ENCODE measurements around the gene RELN. TPM values are rescaled to one million over a fixed set of nuclear protein-coding genes. Genes with fewer than 3 reads are reported as not detected.

Gene RELN
- total and polyA plus RNA-seq, 2 donors (not counting 1 experiment from before 2014, with no cell fraction given) = not detected

DNA sequence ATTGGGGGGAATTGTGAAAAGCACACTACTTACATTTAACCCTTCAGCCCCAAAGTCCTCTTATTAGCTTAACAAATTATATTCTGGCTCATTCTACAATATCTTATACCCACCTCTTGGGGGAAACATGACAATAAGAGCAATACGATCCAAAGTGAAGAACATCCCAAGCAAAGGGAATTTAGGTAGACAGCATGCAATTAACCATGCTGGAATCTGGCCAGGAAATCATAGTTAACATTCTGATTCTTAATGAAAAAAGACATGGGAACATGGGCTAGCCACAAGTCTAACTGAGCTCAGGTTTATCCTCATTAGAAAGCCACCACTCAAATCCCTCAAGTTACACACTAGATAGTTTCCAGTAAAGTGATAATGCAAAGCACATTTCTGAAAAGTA, 301.5 kb downstream of the RELN start:
- H3K4me3 ChIP-seq (ENCODE audit: control extremely low read depth in 1 of 5, extremely low read depth in 1 of 5, insufficient read depth in 1 of 5, low read depth in 2 of 5, low read length in 4 of 5) = no peak overlapping the region
- DNase-seq = no peak
- no peak for ATAC-seq (ENCODE audit: low read depth)
- no peaks in the 10 kb centered on the region for H3K36me3 ChIP-seq (replicated peaks in 1 of 2; ENCODE audit: control extremely low read depth in 1 of 2, control insufficient read depth in 1 of 2, extremely low read depth in 1 of 2, insufficient read depth in 2 of 2, low read length in 1 of 2)
- no peaks in the 10 kb centered on the region for H3K27me3 ChIP-seq (replicated peaks in 1 of 4; ENCODE audit: control extremely low read depth in 1 of 4, control insufficient read depth in 3 of 4, insufficient read depth in 4 of 4, low read length in 3 of 4)
- Mint-ChIP-seq H3K4me1 (no peaks in the 10 kb centered on the region), H3K27me3 (peaks cover 8% of the 10 kb centered on the region), H3K4me3 (no peak overlapping the region), H3K9me3 (ENCODE audit: insufficient read depth) (no peaks in the 10 kb centered on the region), H3K27ac (no peak overlapping the region)
- H3K9ac ChIP-seq (ENCODE audit: low read length) = no peak overlapping the region
- intact Hi-C loops (cut with micrococcal nuclease) = no loop called here
- no peaks in the 10 kb centered on the region for H3K4me1 ChIP-seq (ENCODE audit: control insufficient read depth in 2 of 2, insufficient read depth in 2 of 2, low read length in 2 of 2)
- no peaks in the 10 kb centered on the region for H3K9me3 ChIP-seq (ENCODE audit: control extremely low read depth in 1 of 3, control insufficient read depth in 2 of 3, insufficient read depth in 1 of 3, low read length in 2 of 3)
- no peaks in the 10 kb centered on the region for H3K79me2 ChIP-seq (ENCODE audit: control insufficient read depth, insufficient read depth, low read length)
- no peak overlapping the region for H3K4me2 ChIP-seq (replicated peaks; ENCODE audit: low read depth, low read length, poor library complexity, severe bottlenecking)
- ChIA-PET CTCF (no interaction called here), POLR2A (no interaction called here)
- no CpG with 5 or more reads among the region's 1 CpG for WGBS (ENCODE audit: insufficient coverage)
- no peaks in the 10 kb centered on the region for H4K20me1 ChIP-seq (ENCODE audit: control insufficient read depth, insufficient read depth, low read length, poor library complexity, severe bottlenecking)
- TF ChIP-seq CTCF (IDR thresholded peaks at IDR 0.05) = no peak
- TF ChIP-seq EZH2 (IDR thresholded peaks at IDR 0.05; ENCODE audit: borderline replicate concordance, insufficient read depth, low read depth, low read length, poor library complexity, severe bottlenecking) = no peak
- no peak overlapping the region for H3K27ac ChIP-seq (ENCODE audit: low read length in 2 of 2)
- no peak overlapping the region for H2AFZ ChIP-seq (ENCODE audit: insufficient read depth, low read depth, low read length, poor library complexity, severe bottlenecking)

GRCh38 chr7:103687272-103687671, 302.2 kb downstream of the RELN start:
- Histone ChIP-seq H3K36me3 (replicated peaks in 1 of 2; ENCODE audit: control extremely low read depth in 1 of 2, control insufficient read depth in 1 of 2, extremely low read depth in 1 of 2, insufficient read depth in 2 of 2, low read length in 1 of 2) (no peaks in the 10 kb centered on the region), H3K4me2 (replicated peaks; ENCODE audit: low read depth, low read length, poor library complexity, severe bottlenecking) (no peak overlapping the region), H3K79me2 (ENCODE audit: control insufficient read depth, insufficient read depth, low read length) (no peaks in the 10 kb centered on the region), H3K4me1 (ENCODE audit: control insufficient read depth in 2 of 2, insufficient read depth in 2 of 2, low read length in 2 of 2) (no peaks in the 10 kb centered on the region), H3K4me3 (ENCODE audit: control extremely low read depth in 1 of 5, extremely low read depth in 1 of 5, insufficient read depth in 1 of 5, low read depth in 2 of 5, low read length in 4 of 5) (no peak overlapping the region), H3K27ac (ENCODE audit: low read length in 2 of 2) (no peak overlapping the region), H3K9me3 (ENCODE audit: control extremely low read depth in 1 of 3, control insufficient read depth in 2 of 3, insufficient read depth in 1 of 3, low read length in 2 of 3) (no peaks in the 10 kb centered on the region), H2AFZ (ENCODE audit: insufficient read depth, low read depth, low read length, poor library complexity, severe bottlenecking) (no peak overlapping the region), H3K27me3 (replicated peaks in 1 of 4; ENCODE audit: control extremely low read depth in 1 of 4, control insufficient read depth in 3 of 4, insufficient read depth in 4 of 4, low read length in 3 of 4) (no peaks in the 10 kb centered on the region), H3K9ac (ENCODE audit: low read length) (no peak overlapping the region), H4K20me1 (ENCODE audit: control insufficient read depth, insufficient read depth, low read length, poor library complexity, severe bottlenecking) (no peaks in the 10 kb centered on the region)
- H3K9me3 Mint-ChIP-seq (ENCODE audit: insufficient read depth) = no peaks in the 10 kb centered on the region
- ChIA-PET POLR2A (no interaction called here), CTCF (no interaction called here)
- TF ChIP-seq CTCF (IDR thresholded peaks at IDR 0.05) = no peak
- no peak for TF ChIP-seq EZH2 (IDR thresholded peaks at IDR 0.05; ENCODE audit: borderline replicate concordance, insufficient read depth, low read depth, low read length, poor library complexity, severe bottlenecking)
- ATAC-seq (ENCODE audit: low read depth) (no peak), DNase-seq (no peak)
- no peak overlapping the region for H3K4me3 Mint-ChIP-seq
- no peaks in the 10 kb centered on the region for H3K4me1 Mint-ChIP-seq
- no CpG with 5 or more reads among the region's 1 CpG for WGBS (ENCODE audit: insufficient coverage)
- intact Hi-C loops (cut with micrococcal nuclease) = no loop called here
- no peak overlapping the region for H3K27ac Mint-ChIP-seq
- peaks cover 8% of the 10 kb centered on the region for H3K27me3 Mint-ChIP-seq

Measured in B cell (primary cell).